B cell (primary cell): ENCODE measurements around the gene HIP1. TPM values are rescaled to one million over a fixed set of nuclear protein-coding genes. Genes with fewer than 3 reads are reported as not detected.
A peak's percentile ranks its signal among the peaks of the same experiment; 100 is the strongest.

Experiments
- ATAC-seq: fragments of 200-7000 bp; cut with Tn5 transposase; one replicate; pipeline ENCODE4 v1.10.0; 2021; ENCODE audit warnings: low read depth, mild to moderate bottlenecking, moderate number of reproducible peaks, moderate library complexity
- CTCF ChIA-PET: fragments of 350-600 bp; sonication (Branson Sonifier 250); formaldehyde crosslinking; loops from one replicate; lab custom pipeline; 2021; ENCODE audit warnings: antibody characterized with exemption, inconsistent platforms; lab: Charles Lee
- POLR2A ChIA-PET: fragments of 350-600 bp; sonication (Branson Sonifier 250); formaldehyde crosslinking; loops from one replicate; lab custom pipeline; 2021; ENCODE audit warnings: antibody characterized with exemption; lab: Charles Lee
- DNase-seq: peaks from one replicate; pipeline ENCODE4 v3.0.0; 2013
- H2AFZ ChIP-seq: 2 replicates; pipeline ENCODE4 v1.6.1; 2012; ENCODE audit warnings: mild to moderate bottlenecking, low read depth, low read length; ENCODE audit not compliant: insufficient read depth, poor library complexity, severe bottlenecking
- H3K27ac ChIP-seq, 2 donors: 1 replicate in 1 of 2; 2 replicates in 1 of 2; pipeline ENCODE4 v1.5.1; 2012 to 2013; ENCODE audit warnings: low read length in 2 of 2, mild to moderate bottlenecking in 2 of 2, moderate library complexity in 1 of 2
- H3K27me3 ChIP-seq, 4 experiments: fragments of 200-600 bp in 1 of 4; sonication (generic) in 1 of 4; replicated peaks in 1 of 4; 1 replicate in 2 of 4; 2 replicates in 2 of 4; pipeline versions ENCODE4 v1.6.1 to v1.7.0; 2013 to 2016; ENCODE audit warnings: low read length in 3 of 4, mild to moderate bottlenecking in 2 of 4, mixed read lengths in 1 of 4, moderate library complexity in 1 of 4; ENCODE audit not compliant: insufficient read depth in 4 of 4, control insufficient read depth in 3 of 4; ENCODE audit errors: control extremely low read depth in 1 of 4
- H3K36me3 ChIP-seq, 2 experiments: replicated peaks in 1 of 2; 1 replicate in 1 of 2; 2 replicates in 1 of 2; pipeline versions ENCODE4 v1.6.1 to v1.7.1; 2013; ENCODE audit warnings: low read length in 1 of 2; ENCODE audit not compliant: insufficient read depth in 2 of 2, control insufficient read depth in 1 of 2; ENCODE audit errors: control extremely low read depth in 1 of 2, extremely low read depth in 1 of 2
- H3K4me1 ChIP-seq, 2 donors: fragments of 200-600 bp in 1 of 2; sonication (generic) in 1 of 2; 1 replicate in 1 of 2; 2 replicates in 1 of 2; pipeline versions ENCODE4 v1.5.1 to v1.6.1; 2013 to 2017; ENCODE audit warnings: low read length in 2 of 2; ENCODE audit not compliant: control insufficient read depth in 2 of 2, insufficient read depth in 2 of 2
- H3K4me2 ChIP-seq: replicated peaks from 2 replicates; pipeline ENCODE3; 2012; ENCODE audit warnings: mild to moderate bottlenecking, low read depth, low read length; ENCODE audit not compliant: poor library complexity, severe bottlenecking
- H3K4me3 ChIP-seq, 5 experiments: fragments of 200-600 bp in 1 of 5; sonication (generic) in 1 of 5; 1 replicate in 3 of 5; 2 replicates in 2 of 5; pipeline versions ENCODE4 v1.5.1 to v1.7.0; 2011 to 2016; ENCODE audit warnings: low read length in 4 of 5, mild to moderate bottlenecking in 4 of 5, low read depth in 2 of 5, control low read depth in 1 of 5, moderate library complexity in 1 of 5; ENCODE audit not compliant: insufficient read depth in 1 of 5; ENCODE audit errors: control extremely low read depth in 1 of 5, extremely low read depth in 1 of 5
- H3K79me2 ChIP-seq: fragments of 200-600 bp; sonication (generic); one replicate; pipeline ENCODE4 v1.6.0; 2016; ENCODE audit warnings: low read length; ENCODE audit not compliant: control insufficient read depth, insufficient read depth
- H3K9ac ChIP-seq: fragments of 200-600 bp; sonication (generic); 2 replicates; pipeline ENCODE4 v1.6.1; 2017; ENCODE audit warnings: mild to moderate bottlenecking, low read length, moderate library complexity
- H3K9me3 ChIP-seq, 3 donors: one replicate each; pipeline versions ENCODE4 v1.6.1 to v1.7.1; 2013; ENCODE audit warnings: low read length in 2 of 3; ENCODE audit not compliant: control insufficient read depth in 2 of 3, insufficient read depth in 1 of 3; ENCODE audit errors: control extremely low read depth in 1 of 3
- H4K20me1 ChIP-seq: 2 replicates; pipeline ENCODE4 v1.6.0; 2012; ENCODE audit warnings: mild to moderate bottlenecking, low read length; ENCODE audit not compliant: insufficient read depth, control insufficient read depth, poor library complexity, severe bottlenecking
- H3K27ac Mint-ChIP-seq: one replicate; pipeline ENCODE4 v1.8.0; 2021; ENCODE audit warnings: mixed read lengths
- H3K27me3 Mint-ChIP-seq: one replicate; pipeline ENCODE4 v1.8.0; 2021; ENCODE audit warnings: mixed read lengths
- H3K4me1 Mint-ChIP-seq: one replicate; pipeline ENCODE4 v1.8.0; 2021; ENCODE audit warnings: mixed read lengths
- H3K4me3 Mint-ChIP-seq: one replicate; pipeline ENCODE4 v1.8.0; 2021; ENCODE audit warnings: mixed read lengths
- H3K9me3 Mint-ChIP-seq: one replicate; pipeline ENCODE4 v1.8.0; 2022; ENCODE audit warnings: mixed read lengths; ENCODE audit not compliant: insufficient read depth
- EZH2 ChIP-seq: IDR thresholded peaks from 2 replicates; pipeline ENCODE4 v1.6.1; 2012; ENCODE audit warnings: borderline replicate concordance, low read depth, mild to moderate bottlenecking, moderate library complexity, low read length; ENCODE audit not compliant: insufficient read depth, poor library complexity, severe bottlenecking
- WGBS: methylation state at CpG from one replicate; pipeline ENCODE4 v1.1.5; 2013; ENCODE audit warnings: missing lambda C conversion rate; ENCODE audit not compliant: insufficient coverage; 5-methylcytosine and 5-hydroxymethylcytosine counted together
- intact Hi-C: fragments of 100-400 bp; cut with micrococcal nuclease; formaldehyde crosslinking; loops from one replicate; pipeline ENCODE4 v1.10.0; 2022
- polyA plus RNA-seq: library from polyadenylated mRNA; depleted of rRNA; stranded (reverse); fragments of >200 nt; gene quantifications from 2 replicates; pipeline ENCODE4 v1.2.3, GENCODE V29; 2012
- total RNA-seq, 2 donors: library from RNA; stranded (reverse); fragments of 120-200 nt in 1 of 2; gene quantifications; 1 replicate in 1 of 2; 2 replicates in 1 of 2; pipeline versions ENCODE4 v1.2.3 to v1.2.4, GENCODE V29; 2013 to 2022
- TF ChIP-seq, protein P1 (sequence below): fragments of 200-600 bp; IDR thresholded peaks from one replicate; pipeline ENCODE4 v1.8.0; 2022; ENCODE audit warnings: antibody characterized with exemption, mild to moderate bottlenecking

Gene HIP1
- total and polyA plus RNA-seq, 2 donors (not counting 1 experiment from before 2014, with no cell fraction given) = 6.5 to 16.7 TPM

GRCh38 chr7:75642810-75643486 is 95.8 kb downstream of the HIP1 start:
- CTCF ChIA-PET = interaction anchor here (0.6 to 1.0 kb wide), 4 partner anchors 34 to 1017 kb away, joined by 3 to 8 read pairs (median 4); no protein-coding TSS in a partner anchor
- Histone ChIP-seq H3K4me2 (no peak overlapping the region), H3K36me3 (no peaks in the 10 kb centered on the region), H3K9ac (no peak overlapping the region), H2AFZ (no peak overlapping the region), H3K4me3 (no peak overlapping the region), H3K27ac (no peak overlapping the region), H3K79me2 (no peaks in the 10 kb centered on the region), H4K20me1 (no peaks in the 10 kb centered on the region), H3K4me1 (peaks cover 11 to 14% of the 10 kb centered on the region in 2 donors), H3K9me3 (peaks cover 0 to 23% (median 7%) of the 10 kb centered on the region in 3 donors), H3K27me3 (peaks cover 0 to 12% (median 4%) of the 10 kb centered on the region in 4 experiments)
- Mint-ChIP-seq H3K4me3 (peak overlapping the region; percentile 13), H3K27ac (no peak overlapping the region), H3K9me3 (no peaks in the 10 kb centered on the region), H3K4me1 (peaks cover 14% of the 10 kb centered on the region), H3K27me3 (no peaks in the 10 kb centered on the region)
- POLR2A ChIA-PET = no interaction called here
- intact Hi-C loops = loop anchor here (1.0 kb wide), 3 partner anchors 28 to 119 kb away; no protein-coding TSS in a partner anchor
- TF ChIP-seq, protein P1, sequence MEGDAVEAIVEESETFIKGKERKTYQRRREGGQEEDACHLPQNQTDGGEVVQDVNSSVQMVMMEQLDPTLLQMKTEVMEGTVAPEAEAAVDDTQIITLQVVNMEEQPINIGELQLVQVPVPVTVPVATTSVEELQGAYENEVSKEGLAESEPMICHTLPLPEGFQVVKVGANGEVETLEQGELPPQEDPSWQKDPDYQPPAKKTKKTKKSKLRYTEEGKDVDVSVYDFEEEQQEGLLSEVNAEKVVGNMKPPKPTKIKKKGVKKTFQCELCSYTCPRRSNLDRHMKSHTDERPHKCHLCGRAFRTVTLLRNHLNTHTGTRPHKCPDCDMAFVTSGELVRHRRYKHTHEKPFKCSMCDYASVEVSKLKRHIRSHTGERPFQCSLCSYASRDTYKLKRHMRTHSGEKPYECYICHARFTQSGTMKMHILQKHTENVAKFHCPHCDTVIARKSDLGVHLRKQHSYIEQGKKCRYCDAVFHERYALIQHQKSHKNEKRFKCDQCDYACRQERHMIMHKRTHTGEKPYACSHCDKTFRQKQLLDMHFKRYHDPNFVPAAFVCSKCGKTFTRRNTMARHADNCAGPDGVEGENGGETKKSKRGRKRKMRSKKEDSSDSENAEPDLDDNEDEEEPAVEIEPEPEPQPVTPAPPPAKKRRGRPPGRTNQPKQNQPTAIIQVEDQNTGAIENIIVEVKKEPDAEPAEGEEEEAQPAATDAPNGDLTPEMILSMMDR = peak; percentile 86
- no peak for TF ChIP-seq EZH2
- peak; percentile 82 for ATAC-seq
- DNase-seq = peak; percentile 81
- WGBS = 20% methylated on average over 4 of the region's 9 CpGs

- Histone ChIP-seq H4K20me1 (no peaks in the 10 kb centered on the region), H3K4me2 (peak overlapping the region; percentile 98), H3K79me2 (no peaks in the 10 kb centered on the region), H3K9ac (no peak overlapping the region), H2AFZ (no peak overlapping the region), H3K4me1 (peaks cover 11 to 14% of the 10 kb centered on the region in 2 donors), H3K27ac (no peak overlapping the region), H3K27me3 (peaks cover 0 to 12% (median 4%) of the 10 kb centered on the region in 4 experiments), H3K9me3 (peaks cover 0 to 20% (median 7%) of the 10 kb centered on the region in 3 donors), H3K36me3 (no peaks in the 10 kb centered on the region), H3K4me3 (no peak overlapping the region)
- no peak for DNase-seq
- TF ChIP-seq, protein P1 = no peak
- no peak for TF ChIP-seq EZH2
- intact Hi-C loops = no loop called here
- no peak for ATAC-seq
- peak overlapping the region; percentile 82 for H3K27ac Mint-ChIP-seq
- WGBS = 73% methylated on average over 4 of the region's 8 CpGs
- CTCF ChIA-PET = no interaction called here
- no peaks in the 10 kb centered on the region for H3K9me3 Mint-ChIP-seq
- H3K27me3 Mint-ChIP-seq = no peaks in the 10 kb centered on the region
- H3K4me1 Mint-ChIP-seq = peaks cover 17% of the 10 kb centered on the region
- POLR2A ChIA-PET = no interaction called here
- peak overlapping the region; percentile 85 for H3K4me3 Mint-ChIP-seq
Measured at GRCh38 chr7:75640201-75640600, 98.5 kb downstream of the HIP1 start.
